HG03565 (cell line): Measurements from ENCODE around the gene PTPN4.
"Not testable (repeated sequence)": the region's sequence is repeated elsewhere in the genome, so short reads cannot be mapped to it uniquely, and the experiment has no call there.

Experiments
- ATAC-seq: cut with Tn5 transposase; IDR thresholded peaks from one replicate; pipeline ENCODE4 v1.9.1; 2021; ENCODE audit warnings: mild to moderate bottlenecking, moderate library complexity; ENCODE audit not compliant: unreplicated experiment

PTPN4 gene

DNA sequence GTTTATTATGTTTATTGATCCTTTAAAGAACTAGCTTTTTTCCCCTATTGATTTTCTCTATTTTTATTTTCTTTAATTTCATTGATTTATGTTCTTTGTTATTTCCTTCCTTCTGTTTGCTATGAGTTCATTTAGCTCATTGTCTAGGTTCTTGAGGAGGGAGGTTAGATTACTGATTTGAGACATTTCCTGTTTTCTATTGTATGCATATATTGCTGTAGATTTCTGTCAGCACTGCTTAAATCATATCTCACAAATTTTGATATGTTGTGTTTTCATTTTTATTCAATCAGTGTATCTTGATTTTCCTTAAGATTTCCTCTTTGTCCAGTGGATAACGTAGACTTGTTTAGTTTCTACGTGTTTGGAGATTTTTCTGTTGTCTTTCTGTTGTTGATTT lies 43.4 kb downstream of the PTPN4 start:
- ATAC-seq = no peak

DNA sequence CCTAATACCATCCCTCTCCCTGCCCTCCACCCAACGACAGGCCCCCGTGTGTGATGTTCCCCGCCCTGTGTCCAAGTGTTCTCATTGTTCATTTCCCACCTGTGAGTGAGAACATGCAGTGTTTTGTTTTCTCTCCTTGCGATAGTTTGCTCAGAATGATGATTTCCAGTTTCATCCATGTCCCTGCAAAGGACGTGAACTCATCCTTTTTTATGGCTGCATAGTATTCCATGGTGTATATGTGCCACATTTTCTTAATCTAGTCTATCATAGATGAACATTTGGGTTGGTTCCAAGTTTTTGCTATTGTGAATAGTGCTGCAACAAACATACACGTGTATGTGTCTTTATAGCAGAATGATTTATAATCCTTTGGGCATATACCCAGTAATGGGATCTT lies 44.7 kb downstream of the PTPN4 start:
- not testable (repeated sequence) for ATAC-seq

DNA sequence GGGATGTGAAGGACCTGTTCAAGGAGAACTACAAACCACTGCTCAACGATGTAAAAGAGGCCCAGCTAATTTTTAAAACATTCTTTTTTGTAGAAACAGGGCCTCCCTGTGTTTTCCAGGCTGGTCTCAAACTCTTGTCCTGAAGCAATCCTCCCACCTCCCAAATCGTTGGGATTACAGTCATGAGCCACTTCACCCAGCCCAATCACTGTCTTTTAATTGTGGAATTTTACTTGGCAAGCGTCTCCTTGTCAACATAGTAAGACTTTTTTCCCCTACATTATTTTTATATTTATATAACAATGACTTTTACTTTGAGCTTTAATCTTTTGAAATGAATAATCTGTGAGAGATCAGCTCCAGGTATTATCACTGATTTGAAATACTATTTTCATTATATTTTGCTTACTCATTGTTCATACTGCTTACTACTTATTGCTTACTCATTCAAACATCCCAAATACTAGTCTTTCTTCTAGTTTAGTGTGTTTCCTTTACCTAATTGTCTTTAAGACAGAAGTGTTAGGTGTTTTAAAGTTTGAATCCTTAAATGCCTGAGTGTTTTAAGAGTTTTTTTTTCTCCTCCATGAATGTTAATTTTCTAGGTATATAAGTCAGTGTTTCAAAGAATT lies 48.9 kb downstream of the PTPN4 start:
- no peak for ATAC-seq

DNA sequence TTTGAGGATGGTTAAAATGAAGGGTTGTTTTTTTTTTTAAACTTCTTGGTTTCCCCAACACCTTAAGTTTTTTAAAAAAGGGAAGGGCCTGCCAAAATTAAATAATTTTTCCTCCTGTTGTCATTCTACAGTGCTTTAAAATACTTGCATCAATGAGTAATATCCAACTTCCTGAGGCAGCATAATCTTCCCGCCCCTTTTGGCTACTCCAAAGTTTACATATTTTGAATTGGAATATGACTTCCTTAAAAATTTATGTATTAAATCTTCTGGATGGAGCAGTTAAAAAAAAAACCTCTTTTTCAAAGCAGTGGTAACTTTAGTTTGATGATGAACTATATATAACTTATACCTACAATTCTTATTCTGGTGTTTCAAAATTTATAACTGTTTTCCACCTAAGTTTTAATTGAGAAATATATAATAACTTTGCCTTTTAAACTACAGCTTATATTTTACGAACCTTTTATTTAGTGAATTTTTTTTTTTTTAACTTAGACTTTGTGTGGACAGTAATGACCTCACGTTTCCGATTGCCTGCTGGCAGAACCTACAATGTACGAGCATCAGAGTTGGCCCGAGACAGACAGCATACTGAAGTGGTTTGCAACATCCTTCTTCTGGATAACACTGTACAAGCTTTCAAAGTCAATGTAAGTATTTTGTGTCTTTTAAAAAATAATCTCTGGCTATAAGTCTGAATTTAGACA lies 49.8 kb downstream of the PTPN4 start:
- no peak for ATAC-seq

DNA sequence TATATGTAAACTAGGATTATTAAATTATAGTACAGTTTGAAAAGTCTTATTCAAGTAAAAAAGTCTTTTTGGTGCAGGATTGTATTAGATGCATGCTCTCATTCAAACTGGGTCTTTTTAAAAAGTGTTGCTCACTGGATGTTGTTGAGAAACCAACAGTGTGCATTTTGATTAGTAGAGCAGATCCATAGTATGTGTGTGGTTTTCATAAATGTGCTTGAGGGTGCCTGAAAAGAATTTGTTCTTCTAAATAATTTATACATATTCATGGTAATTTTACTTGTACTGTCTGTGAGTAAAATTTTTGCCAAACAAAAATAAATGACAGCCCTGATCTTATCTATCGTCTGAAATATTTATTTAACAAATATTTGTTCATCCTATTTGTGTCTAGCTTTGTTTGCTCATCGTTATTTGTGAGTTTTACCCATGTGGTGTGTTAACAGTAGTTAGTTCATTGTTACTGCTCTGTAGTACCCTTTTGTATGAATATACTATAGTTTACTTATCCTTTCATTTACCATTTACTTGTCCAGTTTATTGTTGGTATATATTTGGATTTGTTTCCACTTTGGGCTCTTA lies 50.4 kb downstream of the PTPN4 start:
- no peak for ATAC-seq

DNA sequence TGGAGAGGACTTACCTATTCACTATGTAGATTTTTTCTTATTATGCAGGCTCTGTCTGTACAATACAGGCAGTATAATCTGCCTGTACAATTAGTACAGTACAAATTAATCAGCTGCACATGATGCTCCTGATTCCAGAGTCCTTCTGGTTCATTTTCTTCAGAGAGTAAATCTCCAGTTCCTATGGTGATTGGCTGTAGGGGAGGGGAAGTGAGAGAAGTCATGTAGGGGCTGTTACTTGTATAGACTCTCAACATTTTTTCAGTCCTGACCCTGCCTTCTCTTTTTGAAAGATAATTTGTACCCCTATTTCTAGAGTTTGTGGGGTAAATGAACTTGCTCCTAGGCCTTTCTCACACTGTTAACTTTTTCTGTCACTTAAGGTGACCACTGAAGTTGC lies 54.5 kb downstream of the PTPN4 start:
- no peak for ATAC-seq

DNA sequence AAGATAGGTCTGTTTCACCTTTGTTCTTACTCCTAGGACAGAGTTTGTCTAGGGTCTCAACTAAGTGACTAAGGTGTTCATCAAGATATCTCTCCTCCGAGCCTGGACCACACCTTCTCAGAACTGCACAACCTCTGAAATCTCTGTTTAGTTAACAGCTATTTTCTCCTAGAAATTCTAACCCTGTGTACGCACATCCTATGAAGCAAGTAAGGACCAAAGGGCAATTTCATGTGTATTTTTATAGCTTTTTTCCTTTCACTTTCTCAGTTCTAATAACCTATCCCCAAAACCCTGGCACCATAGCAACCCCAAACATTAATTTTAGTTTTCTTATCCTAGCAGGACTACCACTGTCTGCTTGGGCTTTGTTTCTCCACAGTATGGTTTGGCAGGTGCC lies 59.1 kb downstream of the PTPN4 start:
- ATAC-seq = no peak

DNA sequence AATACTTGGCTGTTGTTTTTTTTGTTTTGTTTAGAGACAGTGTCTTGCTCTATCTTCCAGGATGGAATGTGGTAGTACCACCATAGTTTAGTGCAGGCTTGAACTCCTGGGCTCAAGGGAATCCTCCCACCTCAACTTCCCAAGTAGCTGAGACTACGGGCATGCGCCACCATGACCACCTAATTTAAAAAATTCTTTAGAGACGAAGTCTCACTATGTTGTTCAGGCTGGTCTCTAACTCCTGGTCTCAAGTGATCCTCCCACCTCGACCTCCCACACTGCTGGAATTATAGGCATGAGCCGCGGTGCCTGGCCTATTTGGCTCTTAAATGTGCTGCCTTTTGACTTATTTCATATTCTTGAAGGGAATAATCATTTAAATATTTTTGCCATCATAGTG lies 60.1 kb downstream of the PTPN4 start:
- ATAC-seq = no peak

DNA sequence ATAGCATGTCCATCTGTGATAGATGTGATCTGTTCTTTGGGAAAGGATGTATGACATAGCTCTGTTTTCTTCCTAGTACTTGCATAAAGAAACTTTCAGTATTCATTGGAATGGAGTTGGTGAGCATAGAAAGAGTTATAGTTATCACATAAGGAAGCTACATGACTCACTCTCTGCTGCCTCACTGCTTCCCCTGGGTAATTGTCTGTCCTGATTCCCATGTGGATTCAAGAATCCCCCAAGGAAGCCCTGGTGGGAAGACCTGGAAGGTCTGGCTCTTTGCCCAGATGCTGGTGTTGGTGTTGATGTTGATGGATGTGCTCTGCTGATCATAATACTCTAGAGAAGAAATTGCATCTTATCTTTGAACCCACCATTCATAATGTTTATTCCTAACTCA lies 60.6 kb downstream of the PTPN4 start:
- no peak for ATAC-seq

DNA sequence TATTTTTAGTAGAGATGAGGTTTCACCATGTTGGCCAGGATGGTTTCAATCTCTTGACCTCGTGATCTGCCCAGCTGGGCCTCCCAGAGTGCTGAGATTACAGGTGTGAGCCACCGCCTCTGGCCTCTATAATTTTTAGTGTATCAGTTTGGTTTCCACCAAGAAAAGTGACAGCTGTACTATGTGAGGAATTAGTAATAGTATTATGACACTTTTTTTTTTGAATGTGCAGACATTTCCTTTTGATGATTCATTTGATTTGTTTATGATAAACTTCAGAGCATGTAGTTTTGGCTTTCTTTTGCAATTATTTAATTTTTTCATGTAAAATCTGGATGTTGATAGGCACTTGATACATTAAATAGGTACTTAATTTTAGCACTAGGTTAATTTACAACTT lies 61.5 kb downstream of the PTPN4 start:
- ATAC-seq = no peak

DNA sequence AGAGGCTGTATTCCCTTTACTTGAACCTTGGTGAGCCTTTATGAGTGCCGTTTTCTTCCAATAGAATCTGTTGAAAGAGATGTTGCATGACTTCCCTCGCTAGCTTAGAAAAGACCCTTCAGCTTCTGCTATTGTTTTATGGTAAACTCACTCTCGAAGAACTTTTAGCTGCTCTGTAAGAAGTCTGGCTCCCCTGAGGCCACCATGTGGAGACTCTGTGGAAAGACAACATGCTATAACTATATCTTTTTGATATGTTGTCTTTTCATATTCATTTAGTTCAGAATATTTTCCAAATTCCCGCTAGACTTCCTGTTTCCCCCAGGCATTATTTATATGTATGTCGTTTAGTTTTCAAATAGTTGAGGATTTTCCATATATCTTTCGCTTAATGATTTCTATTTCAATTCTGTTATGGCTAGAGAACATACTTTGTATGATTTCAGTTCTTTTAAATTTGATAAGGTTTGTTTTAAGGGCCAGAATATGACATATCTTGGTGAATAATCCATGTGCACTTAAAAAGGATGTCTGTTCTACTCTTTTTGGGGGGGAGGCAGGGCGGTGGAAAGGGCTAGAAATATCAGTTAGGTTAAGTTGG lies 64.1 kb downstream of the PTPN4 start:
- no peak for ATAC-seq

DNA sequence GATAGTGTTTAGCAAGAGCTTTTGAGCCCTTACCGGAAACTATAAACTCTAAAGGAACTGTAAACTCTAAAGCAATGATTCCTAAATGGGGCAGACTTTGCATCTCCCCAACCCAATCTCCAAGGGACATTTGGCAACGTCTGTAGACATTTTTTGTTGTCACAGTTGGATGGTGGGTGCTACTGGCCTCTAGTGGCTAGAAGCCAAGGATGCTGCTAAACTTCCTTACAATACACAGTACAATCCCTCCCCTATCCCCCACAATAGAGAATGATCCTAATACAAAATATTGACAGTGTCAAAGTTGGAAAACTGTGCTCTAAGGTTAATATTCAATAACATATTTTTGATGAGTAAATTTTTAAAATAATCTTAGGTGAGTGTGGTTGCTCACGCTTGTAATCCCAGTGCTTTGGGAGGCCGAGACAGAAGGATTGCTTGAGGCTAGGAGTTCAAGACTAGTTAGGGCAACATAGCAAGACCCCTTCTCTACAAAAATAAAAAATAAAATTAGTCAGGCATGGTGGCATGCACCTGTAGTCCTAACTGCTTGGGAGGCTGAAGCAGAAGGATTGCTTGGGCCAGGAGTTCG lies 66.7 kb downstream of the PTPN4 start:
- peak; percentile 47 for ATAC-seq

DNA sequence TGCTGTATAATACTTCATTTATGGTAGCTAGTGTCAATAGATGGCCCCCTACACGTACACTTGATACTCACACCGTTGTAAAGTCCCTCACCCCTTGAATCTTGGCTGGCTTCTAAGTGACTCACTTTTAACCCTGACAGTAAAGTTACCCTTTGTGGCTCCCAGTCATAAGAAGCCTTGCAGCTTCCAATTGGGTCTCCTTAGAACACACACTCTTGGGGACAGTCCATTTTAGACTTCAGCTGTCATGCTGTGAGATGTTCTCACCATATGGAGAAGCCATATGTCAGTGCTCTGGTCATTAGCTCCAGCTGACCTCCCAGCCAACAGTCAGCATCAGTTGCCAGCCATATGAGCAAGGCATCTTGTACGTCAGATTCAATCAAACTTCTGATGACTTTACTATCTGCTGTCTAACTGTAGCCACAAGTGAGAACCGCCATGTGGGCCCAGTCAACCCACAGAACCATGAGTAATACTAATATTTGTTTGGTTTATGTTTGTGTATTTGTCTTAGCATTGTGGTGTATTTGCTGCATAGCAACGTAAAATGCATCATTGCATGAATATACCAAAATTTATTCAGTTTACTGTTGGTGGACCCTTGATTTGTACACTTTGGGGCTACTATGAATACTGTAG lies 68.3 kb downstream of the PTPN4 start:
- ATAC-seq = no peak

DNA sequence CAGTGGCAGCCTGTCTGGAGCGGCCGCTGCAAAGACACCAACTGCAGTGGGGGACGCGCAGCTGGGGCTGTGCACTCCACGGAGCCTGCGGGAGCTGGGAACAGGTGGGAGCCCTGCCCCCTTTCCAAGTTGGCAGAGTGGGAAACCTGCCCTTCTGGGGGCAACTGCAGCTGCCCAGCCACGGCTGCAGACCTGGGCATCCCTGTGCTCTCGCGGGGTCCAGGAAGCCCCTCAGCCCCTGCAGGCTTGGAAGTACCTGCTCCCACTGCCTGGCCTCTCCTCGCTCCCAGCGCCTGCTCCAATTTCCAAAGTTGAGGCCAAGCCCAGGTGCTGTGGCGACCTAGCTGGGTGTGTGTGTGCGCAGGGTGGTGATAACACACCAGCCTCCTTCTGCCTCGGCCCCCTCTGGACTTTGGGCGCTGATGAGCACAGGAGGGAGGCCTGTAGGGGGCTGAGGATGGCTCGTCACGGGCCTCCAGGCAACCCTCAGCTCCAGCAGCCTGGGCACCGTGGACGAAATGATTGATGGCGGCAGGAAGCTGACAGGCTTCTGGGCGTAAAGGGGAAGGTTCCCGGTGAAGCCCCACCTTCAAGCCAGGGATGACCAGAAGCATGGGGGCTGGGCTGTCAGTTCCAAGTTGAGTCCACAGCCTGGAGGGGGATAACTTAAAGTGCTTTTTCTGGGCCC lies 76.9 kb downstream of the PTPN4 start:
- no peak for ATAC-seq

DNA sequence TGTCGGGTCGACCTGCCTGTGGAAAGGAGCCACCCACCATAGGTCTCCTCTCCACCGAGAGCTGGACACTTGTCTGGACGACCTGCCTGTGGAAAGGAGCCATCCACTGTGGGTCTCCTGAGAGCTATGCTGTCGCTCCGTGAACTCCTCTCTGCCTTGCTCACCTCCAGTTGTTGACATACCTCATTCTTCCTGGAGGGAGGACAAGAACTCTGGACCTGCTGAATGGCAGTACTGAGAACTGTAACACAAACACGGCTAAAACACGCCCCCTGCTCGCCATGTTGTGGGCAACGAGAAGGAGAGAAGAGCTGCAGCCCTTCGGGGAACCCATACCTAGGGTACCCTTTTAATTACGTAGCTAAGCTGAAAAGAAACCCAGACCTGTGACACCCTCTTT lies 77.6 kb downstream of the PTPN4 start:
- ATAC-seq = no peak

DNA sequence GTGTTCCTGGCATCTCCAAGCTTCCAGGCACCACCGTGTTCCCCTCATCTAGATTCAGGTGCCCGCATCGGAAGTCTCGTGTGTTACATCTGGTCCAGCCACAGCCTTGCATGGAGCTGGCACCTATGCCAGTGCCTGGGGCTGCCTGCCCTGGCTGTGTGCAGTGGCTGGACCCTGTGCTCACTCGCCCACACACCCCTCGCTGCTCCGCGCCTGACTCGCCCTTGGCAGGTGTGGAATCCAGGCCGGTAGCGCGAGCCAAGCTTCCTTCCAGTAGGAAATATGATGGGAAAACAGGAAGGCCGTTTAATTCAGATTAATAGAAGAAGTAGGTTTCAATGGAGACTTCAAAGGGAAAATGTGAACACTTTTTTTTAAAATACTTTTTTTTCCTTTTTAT lies 78.0 kb downstream of the PTPN4 start:
- no peak for ATAC-seq

DNA sequence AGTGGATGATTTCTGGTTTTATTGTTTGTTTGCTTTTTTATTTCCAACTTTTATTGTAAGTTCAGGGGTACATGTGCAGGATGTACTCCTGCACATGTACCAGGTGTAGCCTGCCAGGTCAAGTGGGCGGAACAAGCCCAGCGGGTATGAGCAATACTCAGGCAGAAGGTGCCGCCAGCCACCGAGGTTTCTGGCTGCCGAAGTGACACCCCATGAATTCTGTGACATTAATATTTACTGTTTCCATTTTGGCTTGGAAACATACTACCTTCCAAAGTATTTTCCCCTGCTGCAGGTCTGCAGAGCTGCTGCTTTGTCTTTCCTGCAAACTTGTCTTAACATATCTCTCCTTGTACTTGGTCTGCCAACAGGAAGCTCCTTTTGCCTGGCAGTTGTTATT lies 78.5 kb downstream of the PTPN4 start:
- no peak for ATAC-seq

DNA sequence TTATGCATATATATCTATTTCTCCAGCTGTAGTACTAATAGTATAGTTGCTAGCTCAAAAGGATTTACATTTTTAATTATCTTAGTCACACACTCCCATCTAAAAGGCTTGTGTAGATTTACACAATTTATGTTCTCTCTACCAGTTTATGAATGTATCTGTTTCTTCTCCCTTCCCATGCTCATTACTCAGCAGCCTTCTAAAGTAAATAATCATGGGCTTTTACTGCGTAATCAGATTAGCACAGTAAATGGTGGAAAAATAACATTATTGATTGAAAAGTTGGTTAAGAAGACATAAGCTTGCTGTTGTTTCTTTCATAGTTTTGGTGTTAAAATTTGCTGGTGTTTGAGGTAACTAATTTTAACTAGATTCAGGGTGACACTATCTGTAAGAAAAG lies 81.8 kb downstream of the PTPN4 start:
- ATAC-seq = no peak

DNA sequence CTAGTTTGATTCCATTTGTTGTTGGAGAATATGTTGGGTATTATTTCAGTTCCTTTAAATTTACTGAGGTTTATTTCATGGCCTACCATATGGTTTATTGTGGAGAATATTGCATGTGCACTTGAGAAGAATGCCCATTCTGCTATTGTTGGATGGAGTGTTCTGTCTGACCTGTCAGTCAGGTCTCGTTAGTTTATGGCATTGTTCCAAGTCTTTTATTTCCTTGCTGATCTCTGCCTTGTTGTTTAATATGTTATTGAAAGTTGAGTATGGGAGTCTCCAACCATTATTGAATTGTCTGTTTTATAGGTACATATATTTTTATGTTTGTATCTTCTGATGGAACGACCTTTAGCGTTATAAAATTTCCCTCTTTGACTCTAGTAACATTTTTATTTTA lies 86.3 kb downstream of the PTPN4 start:
- no peak for ATAC-seq

DNA sequence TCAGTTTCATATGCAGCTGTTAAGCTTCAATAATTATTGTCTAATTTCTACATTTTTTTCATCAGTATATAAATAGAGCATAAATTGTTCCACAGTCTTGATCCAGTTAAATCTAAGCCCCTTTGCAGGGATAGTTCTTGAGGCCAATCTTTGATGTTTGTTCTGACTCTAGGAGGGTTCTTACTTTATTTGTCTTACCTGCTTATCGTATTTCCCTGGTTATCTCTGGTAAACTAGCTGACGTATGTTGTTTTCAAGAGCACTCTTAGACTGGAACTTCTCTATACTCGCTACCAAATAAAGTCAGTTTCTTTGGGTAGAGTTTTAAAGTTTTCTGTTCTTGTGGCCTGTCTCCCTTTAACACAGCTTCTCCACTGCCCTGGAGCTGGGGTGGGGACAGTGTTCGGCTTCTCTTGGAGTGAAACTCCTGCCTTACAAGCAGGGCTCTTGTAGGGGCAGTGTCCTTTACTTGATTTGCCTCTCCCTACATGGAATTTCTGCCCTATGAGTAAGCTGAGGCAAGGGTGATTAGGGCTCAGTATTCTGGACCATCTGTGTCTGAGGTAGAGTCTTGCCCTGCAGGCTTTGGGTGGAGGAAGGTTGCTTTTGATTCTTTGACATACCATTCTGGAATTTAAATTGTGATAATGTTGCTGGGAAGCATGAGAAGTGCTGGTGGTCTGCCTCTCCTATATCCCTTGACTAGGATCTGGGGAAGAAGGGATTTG lies 90.3 kb downstream of the PTPN4 start:
- ATAC-seq = no peak
